ENCODE measurements around the gene PBX4. TPM values are rescaled to one million over a fixed set of nuclear protein-coding genes. Genes with fewer than 3 reads are reported as not detected.

Gene PBX4
- total RNA-seq, 1 experiment from 2014 or later: 11.6 TPM

DNA sequence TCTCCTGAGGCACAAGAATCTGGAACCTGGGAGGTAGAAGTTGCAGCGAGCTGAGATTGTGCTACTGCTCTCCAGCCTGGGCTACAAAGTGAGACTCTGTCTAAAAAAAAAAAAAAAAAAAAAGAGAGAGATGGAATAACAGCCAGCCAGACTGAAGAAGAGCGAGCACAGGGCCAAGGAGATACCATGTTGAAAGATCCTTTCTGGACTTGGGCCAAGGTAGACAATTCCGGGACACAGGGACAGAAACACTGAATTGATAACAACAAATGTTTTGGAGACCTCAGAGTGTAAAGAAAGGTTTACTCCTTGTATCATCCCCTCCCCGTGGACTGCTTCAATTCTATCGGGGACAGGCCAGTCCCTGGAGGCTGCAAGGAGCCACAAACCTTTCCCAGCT, 4.9 kb upstream of the PBX4 start:
- RAD21 ChIA-PET (ENCODE audit: low non-redundant PET in 1 of 2, low total read pairs in 2 of 2, uncharacterized antibody in 2 of 2, unreplicated experiment in 2 of 2): no interaction called here
- ATAC-seq (no peak), DNase-seq (ENCODE audit: low read depth, low spot score) (no peak)
- Histone ChIP-seq H3K4me1 (ENCODE audit: control insufficient read depth in 1 of 2, insufficient read depth in 2 of 2, low read length in 2 of 2) (peaks cover 12 to 22% of the 10 kb centered on the region in 2 experiments), H3K9me3 (ENCODE audit: control insufficient read depth in 1 of 2, insufficient read depth in 1 of 2, low read depth in 1 of 2, low read length in 2 of 2) (no peaks in the 10 kb centered on the region), H3K4me3 (replicated peaks in 1 of 2; ENCODE audit: low read depth in 1 of 2, low read length in 2 of 2) (no peak overlapping the region), H3K79me2 (ENCODE audit: insufficient read depth, low read length) (peaks cover 10% of the 10 kb centered on the region; the same call in 1 of the 2 replicates), H3K4me2 (ENCODE audit: low read length) (no peak overlapping the region), H3K27ac (ENCODE audit: low read depth, low read length) (no peak overlapping the region), H2AFZ (ENCODE audit: low read depth, low read length, poor library complexity, severe bottlenecking) (no peak overlapping the region), H3K9ac (ENCODE audit: low read length) (no peak overlapping the region), H3K36me3 (ENCODE audit: control insufficient read depth in 1 of 2, insufficient read depth in 2 of 2, low read length in 2 of 2) (peaks cover 5% of the 10 kb centered on the region in 2 experiments; a peak in 2 of 4 replicates), H3K9me2 (ENCODE audit: insufficient read depth) (no peaks in the 10 kb centered on the region), H3K27me3 (ENCODE audit: insufficient read depth, low read length) (no peaks in the 10 kb centered on the region), H4K20me1 (ENCODE audit: insufficient read depth) (no peaks in the 10 kb centered on the region)
- CTCF ChIA-PET: no interaction called here
- no peak for TF ChIP-seq EZH2phosphoT487 (IDR thresholded peaks at IDR 0.05; ENCODE audit: borderline replicate concordance)
- no peak for TF ChIP-seq YY1 (IDR thresholded peaks at IDR 0.05; ENCODE audit: extremely low read depth, insufficient replicate concordance, low read depth, low read length)
- TF ChIP-seq, protein P1, sequence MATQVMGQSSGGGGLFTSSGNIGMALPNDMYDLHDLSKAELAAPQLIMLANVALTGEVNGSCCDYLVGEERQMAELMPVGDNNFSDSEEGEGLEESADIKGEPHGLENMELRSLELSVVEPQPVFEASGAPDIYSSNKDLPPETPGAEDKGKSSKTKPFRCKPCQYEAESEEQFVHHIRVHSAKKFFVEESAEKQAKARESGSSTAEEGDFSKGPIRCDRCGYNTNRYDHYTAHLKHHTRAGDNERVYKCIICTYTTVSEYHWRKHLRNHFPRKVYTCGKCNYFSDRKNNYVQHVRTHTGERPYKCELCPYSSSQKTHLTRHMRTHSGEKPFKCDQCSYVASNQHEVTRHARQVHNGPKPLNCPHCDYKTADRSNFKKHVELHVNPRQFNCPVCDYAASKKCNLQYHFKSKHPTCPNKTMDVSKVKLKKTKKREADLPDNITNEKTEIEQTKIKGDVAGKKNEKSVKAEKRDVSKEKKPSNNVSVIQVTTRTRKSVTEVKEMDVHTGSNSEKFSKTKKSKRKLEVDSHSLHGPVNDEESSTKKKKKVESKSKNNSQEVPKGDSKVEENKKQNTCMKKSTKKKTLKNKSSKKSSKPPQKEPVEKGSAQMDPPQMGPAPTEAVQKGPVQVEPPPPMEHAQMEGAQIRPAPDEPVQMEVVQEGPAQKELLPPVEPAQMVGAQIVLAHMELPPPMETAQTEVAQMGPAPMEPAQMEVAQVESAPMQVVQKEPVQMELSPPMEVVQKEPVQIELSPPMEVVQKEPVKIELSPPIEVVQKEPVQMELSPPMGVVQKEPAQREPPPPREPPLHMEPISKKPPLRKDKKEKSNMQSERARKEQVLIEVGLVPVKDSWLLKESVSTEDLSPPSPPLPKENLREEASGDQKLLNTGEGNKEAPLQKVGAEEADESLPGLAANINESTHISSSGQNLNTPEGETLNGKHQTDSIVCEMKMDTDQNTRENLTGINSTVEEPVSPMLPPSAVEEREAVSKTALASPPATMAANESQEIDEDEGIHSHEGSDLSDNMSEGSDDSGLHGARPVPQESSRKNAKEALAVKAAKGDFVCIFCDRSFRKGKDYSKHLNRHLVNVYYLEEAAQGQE (IDR thresholded peaks at IDR 0.05; ENCODE audit: low read depth): no peak
- TF ChIP-seq POLR2AphosphoS5 (IDR thresholded peaks at IDR 0.05; ENCODE audit: low read depth, low read length): no peak
- TF ChIP-seq, protein P2, sequence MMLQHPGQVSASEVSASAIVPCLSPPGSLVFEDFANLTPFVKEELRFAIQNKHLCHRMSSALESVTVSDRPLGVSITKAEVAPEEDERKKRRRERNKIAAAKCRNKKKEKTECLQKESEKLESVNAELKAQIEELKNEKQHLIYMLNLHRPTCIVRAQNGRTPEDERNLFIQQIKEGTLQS (IDR thresholded peaks at IDR 0.05): no peak
- TF ChIP-seq EGR1 (IDR thresholded peaks at IDR 0.05; ENCODE audit: low read depth): no peak
- no peak for TF ChIP-seq TCF7L2 (IDR thresholded peaks at IDR 0.05; ENCODE audit: borderline replicate concordance, extremely low read depth, insufficient read depth, insufficient read length)
- no peak for TF ChIP-seq EZH2 (IDR thresholded peaks at IDR 0.05)
- TF ChIP-seq, protein P3, sequence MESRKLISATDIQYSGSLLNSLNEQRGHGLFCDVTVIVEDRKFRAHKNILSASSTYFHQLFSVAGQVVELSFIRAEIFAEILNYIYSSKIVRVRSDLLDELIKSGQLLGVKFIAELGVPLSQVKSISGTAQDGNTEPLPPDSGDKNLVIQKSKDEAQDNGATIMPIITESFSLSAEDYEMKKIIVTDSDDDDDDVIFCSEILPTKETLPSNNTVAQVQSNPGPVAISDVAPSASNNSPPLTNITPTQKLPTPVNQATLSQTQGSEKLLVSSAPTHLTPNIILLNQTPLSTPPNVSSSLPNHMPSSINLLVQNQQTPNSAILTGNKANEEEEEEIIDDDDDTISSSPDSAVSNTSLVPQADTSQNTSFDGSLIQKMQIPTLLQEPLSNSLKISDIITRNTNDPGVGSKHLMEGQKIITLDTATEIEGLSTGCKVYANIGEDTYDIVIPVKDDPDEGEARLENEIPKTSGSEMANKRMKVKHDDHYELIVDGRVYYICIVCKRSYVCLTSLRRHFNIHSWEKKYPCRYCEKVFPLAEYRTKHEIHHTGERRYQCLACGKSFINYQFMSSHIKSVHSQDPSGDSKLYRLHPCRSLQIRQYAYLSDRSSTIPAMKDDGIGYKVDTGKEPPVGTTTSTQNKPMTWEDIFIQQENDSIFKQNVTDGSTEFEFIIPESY (IDR thresholded peaks at IDR 0.05; ENCODE audit: extremely low read depth, insufficient replicate concordance, low read length): no peak
- no peak for TF ChIP-seq CBX3 (IDR thresholded peaks at IDR 0.05; ENCODE audit: low read depth)
- TF ChIP-seq, protein P4, sequence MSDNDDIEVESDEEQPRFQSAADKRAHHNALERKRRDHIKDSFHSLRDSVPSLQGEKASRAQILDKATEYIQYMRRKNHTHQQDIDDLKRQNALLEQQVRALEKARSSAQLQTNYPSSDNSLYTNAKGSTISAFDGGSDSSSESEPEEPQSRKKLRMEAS (IDR thresholded peaks at IDR 0.05): no peak
- no peak for TF ChIP-seq ZFX (IDR thresholded peaks at IDR 0.05)
- TF ChIP-seq, protein P5, sequence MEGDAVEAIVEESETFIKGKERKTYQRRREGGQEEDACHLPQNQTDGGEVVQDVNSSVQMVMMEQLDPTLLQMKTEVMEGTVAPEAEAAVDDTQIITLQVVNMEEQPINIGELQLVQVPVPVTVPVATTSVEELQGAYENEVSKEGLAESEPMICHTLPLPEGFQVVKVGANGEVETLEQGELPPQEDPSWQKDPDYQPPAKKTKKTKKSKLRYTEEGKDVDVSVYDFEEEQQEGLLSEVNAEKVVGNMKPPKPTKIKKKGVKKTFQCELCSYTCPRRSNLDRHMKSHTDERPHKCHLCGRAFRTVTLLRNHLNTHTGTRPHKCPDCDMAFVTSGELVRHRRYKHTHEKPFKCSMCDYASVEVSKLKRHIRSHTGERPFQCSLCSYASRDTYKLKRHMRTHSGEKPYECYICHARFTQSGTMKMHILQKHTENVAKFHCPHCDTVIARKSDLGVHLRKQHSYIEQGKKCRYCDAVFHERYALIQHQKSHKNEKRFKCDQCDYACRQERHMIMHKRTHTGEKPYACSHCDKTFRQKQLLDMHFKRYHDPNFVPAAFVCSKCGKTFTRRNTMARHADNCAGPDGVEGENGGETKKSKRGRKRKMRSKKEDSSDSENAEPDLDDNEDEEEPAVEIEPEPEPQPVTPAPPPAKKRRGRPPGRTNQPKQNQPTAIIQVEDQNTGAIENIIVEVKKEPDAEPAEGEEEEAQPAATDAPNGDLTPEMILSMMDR (IDR thresholded peaks at IDR 0.05 in 2 of 3, conservative IDR thresholded peaks at IDR 0.05 in 1 of 3; ENCODE audit: borderline replicate concordance in 1 of 3, insufficient read depth in 1 of 3, low read depth in 2 of 3, low read length in 2 of 3): no peak
- no peak for TF ChIP-seq ZNF274 (IDR thresholded peaks at IDR 0.05; ENCODE audit: low read depth, low read length)
- TF ChIP-seq SRF (IDR thresholded peaks at IDR 0.05; ENCODE audit: low read depth): no peak
- TF ChIP-seq RAD21 (IDR thresholded peaks at IDR 0.05; ENCODE audit: low read depth): no peak
- intact Hi-C loops (cut with micrococcal nuclease): no loop called here
- POLR2A ChIA-PET: no interaction called here
- BruUV-seq (replicated peaks): no TSS peak
